T-helper 17 cell (primary cell): ENCODE results near the gene CYP2A7. TPM values are rescaled to one million over a fixed set of nuclear protein-coding genes. Genes with fewer than 3 reads are reported as not detected.
"Not testable (repeated sequence)": the region's sequence is repeated elsewhere in the genome, so short reads cannot be mapped to it uniquely, and the experiment has no call there.

Source experiments
- ATAC-seq: fragments of 150-1000 bp; cut with Tn5 transposase; 2 replicates; pipeline ENCODE4 v1.10.0; 2021; ENCODE audit warnings: mild to moderate bottlenecking, moderate library complexity
- DNase-seq, 3 donors: peaks; one replicate each; pipeline versions ENCODE4 v3.0.0 to v3.0.0-alpha.2; 2020 to 2021
- H3K9me3 ChIP-seq: one replicate; pipeline ENCODE4 v1.7.0; 2013; ENCODE audit warnings: low read length, mild to moderate bottlenecking; ENCODE audit not compliant: control insufficient read depth, poor library complexity, severe bottlenecking
- H3K27ac Mint-ChIP-seq: one replicate; pipeline ENCODE4 v1.8.0; 2022; ENCODE audit warnings: mild to moderate bottlenecking, moderate library complexity, mixed read lengths
- H3K27me3 Mint-ChIP-seq: one replicate; pipeline ENCODE4 v1.8.0; 2022; ENCODE audit warnings: mixed read lengths
- H3K36me3 Mint-ChIP-seq: one replicate; pipeline ENCODE4 v1.8.0; 2022; ENCODE audit warnings: low read depth, mixed read lengths
- H3K4me1 Mint-ChIP-seq: one replicate; pipeline ENCODE4 v1.8.0; 2022; ENCODE audit warnings: mild to moderate bottlenecking, mixed read lengths
- H3K4me3 Mint-ChIP-seq: one replicate; pipeline ENCODE4 v1.8.0; 2022; ENCODE audit warnings: mild to moderate bottlenecking, moderate library complexity, mixed read lengths
- total RNA-seq, 4 donors: library from RNA in 2 of 4; stranded (reverse) in 2 of 4; gene quantifications; one replicate each; pipeline ENCODE4 v1.2.3 and lab custom pipeline; 2022 to 2026

CYP2A7 gene
- total RNA-seq, 2 donors from 2014 or later = not detected

DNA sequence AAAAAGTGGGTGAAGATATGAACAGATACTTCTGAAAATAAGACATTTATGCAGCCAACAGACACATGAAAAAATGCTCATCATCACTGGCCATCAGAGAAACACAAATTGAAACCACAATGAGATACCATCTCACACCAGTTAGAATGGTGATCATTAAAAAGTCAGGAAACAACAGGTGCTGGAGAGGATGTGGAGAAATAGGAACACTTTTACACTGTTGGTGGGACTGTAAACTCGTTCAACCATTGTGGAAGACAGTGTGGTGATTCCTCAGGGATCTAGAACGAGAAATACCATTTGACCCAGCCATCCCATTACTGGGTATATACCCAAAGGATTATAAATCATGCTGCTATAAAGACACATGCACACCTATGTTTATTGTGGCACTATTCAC, 36.3 kb upstream of the CYP2A7 start:
- DNase-seq, H3K27ac Mint-ChIP-seq, H3K36me3 Mint-ChIP-seq, H3K9me3 ChIP-seq, H3K4me1 Mint-ChIP-seq, ATAC-seq, H3K4me3 Mint-ChIP-seq: not testable (repeated sequence)
- peaks cover 12% of the 10 kb centered on the region for H3K27me3 Mint-ChIP-seq

DNA sequence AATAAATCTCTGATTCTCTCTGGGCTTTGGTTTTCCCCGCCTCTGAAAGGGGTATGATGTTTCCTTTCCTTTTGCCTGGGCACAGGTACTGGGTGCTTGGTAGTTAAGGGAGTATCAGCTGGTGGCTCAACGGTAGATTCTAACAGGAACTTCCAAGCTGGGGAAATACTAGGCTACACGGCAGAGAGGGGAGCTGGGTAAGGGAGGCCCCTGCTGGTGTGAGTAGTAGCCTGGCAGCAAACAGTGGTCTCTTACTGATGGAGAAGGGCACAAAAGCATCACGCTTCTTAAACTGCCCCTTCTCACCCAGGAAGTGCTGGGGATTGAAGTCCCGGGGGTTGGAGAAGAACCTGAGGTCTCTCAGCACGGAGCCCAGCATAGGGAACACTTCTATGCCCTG, 26.9 kb upstream of the CYP2A7 start:
- no peak for ATAC-seq

DNA sequence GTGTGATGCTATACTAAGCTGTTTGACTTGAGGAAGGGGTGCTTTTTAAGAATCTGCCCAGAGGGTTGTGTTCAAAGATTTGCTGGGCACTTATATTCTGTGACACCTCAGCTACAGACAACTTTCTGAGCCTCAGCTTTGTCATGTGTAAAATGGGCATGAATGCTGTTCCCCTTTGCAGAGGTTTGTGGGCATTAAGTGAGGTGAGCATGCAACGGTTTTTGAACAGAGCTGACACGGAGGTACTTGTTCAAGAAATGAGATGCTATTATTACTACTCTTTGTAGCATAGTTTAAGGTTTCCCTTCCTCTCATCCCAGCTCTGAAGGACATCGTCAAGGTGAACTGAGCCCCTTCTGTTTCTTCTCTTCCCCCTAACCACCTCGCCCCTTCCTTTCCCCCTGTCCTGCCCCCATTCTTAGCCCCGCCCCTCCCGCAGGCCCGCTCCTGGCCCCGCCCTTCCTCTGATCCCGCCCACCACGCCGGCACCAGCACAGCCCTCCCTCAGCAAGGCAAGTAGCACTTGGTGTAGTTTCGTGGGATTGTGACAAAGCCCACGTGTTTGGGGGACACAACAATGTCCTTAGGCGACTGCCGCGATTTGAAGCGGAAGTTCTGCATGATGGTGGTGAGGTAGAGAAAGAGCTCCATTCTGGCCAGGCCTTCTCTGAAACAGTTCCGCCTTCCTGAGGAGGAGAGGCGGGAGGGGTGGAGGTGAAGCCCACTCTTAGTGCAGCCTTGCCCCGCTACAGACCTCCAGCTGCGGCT, 26.1 kb upstream of the CYP2A7 start:
- no peaks in the 10 kb centered on the region for H3K9me3 ChIP-seq
- DNase-seq (peak in 2 of 3 donors; percentile 47), ATAC-seq (peak; percentile 41)
- Mint-ChIP-seq H3K4me3 (peak overlapping the region; percentile 73), H3K27me3 (peaks cover 39% of the 10 kb centered on the region), H3K4me1 (peaks cover 5% of the 10 kb centered on the region), H3K27ac (no peak overlapping the region), H3K36me3 (peaks cover 6% of the 10 kb centered on the region)

More for the DNA sequence above, 26.9 kb upstream of the CYP2A7 start:
- Mint-ChIP-seq H3K4me3 (no peak overlapping the region), H3K36me3 (peaks cover 4% of the 10 kb centered on the region), H3K27ac (no peak overlapping the region), H3K4me1 (peaks cover 5% of the 10 kb centered on the region), H3K27me3 (peaks cover 33% of the 10 kb centered on the region)
- DNase-seq = peak in 1 of 3 donors; percentile 15
- no peaks in the 10 kb centered on the region for H3K9me3 ChIP-seq

DNA sequence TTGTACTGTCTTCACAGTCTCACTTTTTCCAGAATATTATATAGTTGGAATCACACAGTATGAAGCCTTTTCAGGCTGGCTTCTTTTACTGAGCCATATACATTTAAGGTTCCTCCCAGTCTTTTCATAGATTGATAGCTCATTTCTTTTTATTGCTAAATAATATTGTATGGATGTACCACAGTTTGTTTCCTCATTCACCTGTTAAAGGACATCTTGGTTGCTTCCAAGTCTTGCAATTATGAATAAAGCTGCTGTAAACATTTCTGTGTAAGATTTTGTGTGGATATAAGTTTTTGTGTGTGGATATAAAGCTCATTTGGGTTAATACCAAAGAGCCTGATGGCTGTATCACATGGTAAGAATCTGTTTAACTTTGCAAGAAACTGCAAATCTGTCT, 24.5 kb upstream of the CYP2A7 start:
- ATAC-seq (no peak), DNase-seq (no peak)
- Mint-ChIP-seq H3K27ac (no peak overlapping the region), H3K36me3 (peaks cover 6% of the 10 kb centered on the region), H3K4me3 (no peak overlapping the region), H3K4me1 (peaks cover 5% of the 10 kb centered on the region), H3K27me3 (peaks cover 45% of the 10 kb centered on the region)
- no peaks in the 10 kb centered on the region for H3K9me3 ChIP-seq

DNA sequence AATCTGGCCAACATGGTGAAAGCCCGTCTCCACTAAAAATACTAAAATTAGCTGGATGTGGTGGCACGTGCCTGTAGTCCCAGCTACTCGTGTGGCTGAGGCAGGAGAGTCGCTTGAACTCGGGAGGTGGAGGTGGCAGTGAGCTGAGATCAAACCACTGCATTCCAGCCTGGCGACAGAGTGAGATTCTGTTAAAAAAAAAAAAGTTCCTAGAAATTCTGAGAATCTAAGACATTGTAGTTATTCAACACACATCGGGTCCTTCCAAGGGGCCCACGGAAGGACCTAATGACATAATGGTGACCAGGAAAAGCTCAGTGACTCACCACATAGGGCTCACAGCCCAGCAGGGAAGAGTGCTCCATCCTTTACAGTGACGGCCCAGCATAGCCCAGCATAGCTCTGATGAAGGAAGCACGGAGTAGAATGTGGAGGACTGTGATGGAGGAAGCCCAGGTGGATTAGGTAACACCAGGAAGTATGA, 22.7 kb upstream of the CYP2A7 start:
- not testable (repeated sequence) for DNase-seq, H3K27ac Mint-ChIP-seq, H3K4me3 Mint-ChIP-seq, H3K36me3 Mint-ChIP-seq, H3K9me3 ChIP-seq, ATAC-seq
- Mint-ChIP-seq H3K4me1 (peaks cover 10% of the 10 kb centered on the region), H3K27me3 (peaks cover 46% of the 10 kb centered on the region)

DNA sequence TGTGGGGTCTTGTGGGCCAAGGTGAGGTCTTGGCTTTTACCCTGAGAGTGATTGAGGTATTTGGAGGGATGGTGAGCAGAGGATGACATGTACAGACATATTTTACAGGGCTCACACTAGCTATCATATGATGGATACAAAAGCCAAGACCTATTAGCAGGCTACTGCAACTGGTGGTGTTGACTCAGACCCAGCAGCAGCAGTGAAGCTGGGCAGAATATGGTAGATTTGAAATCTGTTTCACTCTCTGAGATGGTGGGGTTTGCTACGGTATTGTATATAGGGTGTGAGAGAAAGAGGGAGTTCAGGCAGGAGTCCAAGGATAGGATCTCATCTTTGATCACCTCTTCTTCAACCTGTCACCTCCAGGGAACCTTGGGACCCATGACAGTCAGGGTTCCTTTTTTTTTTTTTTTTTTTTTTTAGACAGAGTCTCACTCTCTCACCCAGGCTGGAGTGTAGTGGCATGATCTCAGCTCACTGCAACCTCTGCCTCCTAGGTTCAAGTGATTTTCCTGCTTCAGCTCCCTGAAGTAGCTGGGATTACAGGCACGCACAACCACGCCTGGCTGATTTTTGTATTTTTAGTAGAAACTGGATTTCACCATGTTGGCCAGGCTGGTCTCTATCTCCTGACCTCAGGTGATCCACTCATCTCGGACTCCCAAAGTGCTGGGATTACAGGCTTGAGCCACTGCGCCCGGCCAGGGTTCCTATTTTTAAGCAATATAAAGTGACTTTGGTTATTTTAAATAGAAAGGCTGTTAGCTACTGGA, 20.1 kb upstream of the CYP2A7 start:
- not testable (repeated sequence) for DNase-seq, H3K9me3 ChIP-seq, H3K36me3 Mint-ChIP-seq, H3K4me1 Mint-ChIP-seq, H3K27ac Mint-ChIP-seq, ATAC-seq, H3K4me3 Mint-ChIP-seq
- H3K27me3 Mint-ChIP-seq = peaks cover 33% of the 10 kb centered on the region

DNA sequence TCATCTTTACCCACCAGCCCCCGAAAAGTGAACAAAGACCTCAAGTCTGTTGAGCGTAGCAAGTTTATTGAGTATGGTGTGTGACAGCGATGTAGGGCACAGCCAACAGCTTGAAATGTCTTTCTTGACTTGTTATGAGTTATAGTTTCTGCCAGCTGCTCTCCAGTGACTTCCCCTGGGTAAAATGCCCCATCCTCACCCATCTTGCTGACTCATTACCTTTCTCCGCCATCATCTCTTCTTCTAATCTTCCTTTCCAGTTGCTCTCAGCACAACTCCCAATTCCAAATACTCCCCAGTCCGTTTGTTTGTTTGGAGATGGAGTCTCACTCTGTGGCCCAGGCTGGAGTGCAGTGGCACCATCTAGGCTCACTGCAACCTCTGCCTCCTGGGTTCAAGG, 18.5 kb upstream of the CYP2A7 start:
- H3K4me1 Mint-ChIP-seq, ATAC-seq, H3K4me3 Mint-ChIP-seq, H3K27ac Mint-ChIP-seq, H3K9me3 ChIP-seq, DNase-seq, H3K36me3 Mint-ChIP-seq: not testable (repeated sequence)
- H3K27me3 Mint-ChIP-seq = peaks cover 44% of the 10 kb centered on the region

DNA sequence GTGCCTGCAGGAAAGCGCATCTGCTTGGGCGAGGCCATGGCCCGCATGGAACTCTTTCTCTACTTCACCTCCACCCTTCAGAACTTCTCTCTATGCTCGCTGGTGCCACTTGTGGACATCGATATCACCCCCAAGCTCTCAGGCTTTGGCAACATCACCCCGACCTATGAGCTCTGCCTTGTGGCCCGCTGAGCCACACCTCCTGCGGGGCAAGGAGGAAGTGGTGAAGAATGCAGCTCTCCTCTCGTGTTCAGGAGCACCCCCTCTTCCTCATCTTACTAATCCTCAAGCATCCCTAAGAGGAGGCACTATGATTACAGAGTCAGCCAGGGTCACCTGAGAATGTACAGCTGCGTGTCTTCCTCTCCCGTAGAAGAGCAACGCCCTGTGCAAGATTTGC, 17.9 kb upstream of the CYP2A7 start:
- H3K27me3 Mint-ChIP-seq = peaks cover 46% of the 10 kb centered on the region
- H3K4me1 Mint-ChIP-seq, H3K4me3 Mint-ChIP-seq, ATAC-seq, H3K9me3 ChIP-seq, H3K36me3 Mint-ChIP-seq, DNase-seq, H3K27ac Mint-ChIP-seq: not testable (repeated sequence)

DNA sequence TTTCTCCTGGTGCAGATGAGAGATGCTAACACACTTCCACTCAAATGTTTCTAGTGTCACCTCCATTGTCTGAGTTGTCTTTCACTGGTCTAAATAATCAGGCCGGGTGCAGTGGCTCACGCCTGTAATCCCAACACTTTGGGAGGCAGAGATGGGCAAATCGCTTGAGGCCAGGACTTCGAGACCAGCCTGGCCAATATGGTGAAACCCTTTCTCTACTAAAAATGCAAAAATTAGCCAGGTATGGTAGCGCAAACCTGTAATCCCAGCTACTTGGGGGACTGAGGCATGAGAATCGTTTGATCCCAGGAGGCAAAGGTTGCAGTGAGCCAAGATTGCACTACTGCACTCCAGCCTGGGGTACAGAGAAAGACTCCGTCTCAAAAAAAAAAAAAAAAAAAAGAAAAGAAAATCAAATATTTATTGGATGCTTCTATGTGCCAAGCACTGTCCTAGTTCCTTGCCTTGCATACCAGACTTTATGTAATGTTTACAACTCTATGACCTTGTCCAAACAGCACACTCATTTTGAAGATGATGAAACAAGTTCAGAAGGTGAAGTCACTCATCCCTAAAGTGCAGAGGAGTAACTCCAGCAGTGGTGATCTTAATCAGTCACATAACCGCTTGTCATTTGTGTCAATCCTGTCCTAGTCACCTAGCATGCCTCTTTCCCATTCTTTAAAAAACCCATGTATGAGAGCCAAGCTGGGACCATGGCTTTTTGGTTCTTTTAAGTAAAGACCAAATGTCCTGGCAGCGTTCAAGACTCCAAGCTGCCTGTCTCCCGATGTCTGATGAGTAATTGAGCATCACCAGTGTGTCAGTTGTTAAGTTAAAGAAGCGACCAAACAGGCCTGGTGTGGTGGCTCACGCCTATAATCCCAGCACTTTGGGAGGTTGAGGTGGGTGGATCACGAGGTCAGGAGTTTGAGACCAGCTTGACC, 15.1 kb upstream of the CYP2A7 start:
- not testable (repeated sequence) for ATAC-seq, H3K4me1 Mint-ChIP-seq, H3K27ac Mint-ChIP-seq, H3K9me3 ChIP-seq, DNase-seq, H3K4me3 Mint-ChIP-seq
- peaks cover 12% of the 10 kb centered on the region for H3K36me3 Mint-ChIP-seq
- H3K27me3 Mint-ChIP-seq = peaks cover 52% of the 10 kb centered on the region

DNA sequence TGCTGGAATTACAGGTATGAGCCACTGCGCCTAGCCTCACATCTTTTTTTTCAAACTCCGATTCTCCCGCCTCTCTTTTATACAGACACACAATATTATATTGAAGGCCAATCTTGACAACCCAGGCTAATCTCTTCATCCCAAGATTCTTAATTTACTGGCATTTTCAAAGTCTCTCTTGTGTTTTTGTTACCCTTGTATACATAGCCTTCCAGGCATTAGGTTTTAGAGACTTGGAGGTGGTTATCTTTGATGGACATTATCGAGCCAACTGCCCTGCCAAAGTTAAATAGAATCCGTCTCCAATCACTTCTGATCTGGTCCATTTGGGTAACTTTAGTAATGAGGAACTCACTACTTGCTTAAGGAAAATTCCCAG, 14.4 kb upstream of the CYP2A7 start:
- Mint-ChIP-seq H3K27ac (no peak overlapping the region), H3K27me3 (peaks cover 51% of the 10 kb centered on the region), H3K36me3 (peaks cover 12% of the 10 kb centered on the region), H3K4me3 (no peak overlapping the region), H3K4me1 (peaks cover 6% of the 10 kb centered on the region)
- ATAC-seq = no peak
- DNase-seq = no peak
- no peaks in the 10 kb centered on the region for H3K9me3 ChIP-seq

DNA sequence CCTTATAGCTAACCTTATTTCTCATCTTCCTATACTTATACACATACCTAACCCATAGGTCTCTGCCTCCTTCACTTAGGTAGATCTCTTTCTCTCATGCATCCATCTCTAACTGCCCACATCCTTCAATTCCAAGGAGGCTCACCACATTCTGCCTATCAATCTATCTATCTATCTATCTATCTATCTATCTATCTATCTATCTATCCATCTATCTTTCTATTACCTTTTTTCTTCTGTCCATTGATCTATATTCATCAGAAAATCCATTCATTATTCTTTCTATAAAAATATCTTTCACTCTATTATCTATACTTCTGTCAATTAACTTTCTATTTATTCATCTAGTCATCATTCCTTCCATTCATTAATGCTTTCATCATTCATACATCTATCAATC, 11.1 kb upstream of the CYP2A7 start:
- ATAC-seq (no peak), DNase-seq (no peak)
- Mint-ChIP-seq H3K27ac (no peak overlapping the region), H3K36me3 (peaks cover 10% of the 10 kb centered on the region), H3K4me1 (no peaks in the 10 kb centered on the region), H3K27me3 (peaks cover 58% of the 10 kb centered on the region), H3K4me3 (no peak overlapping the region)
- no peaks in the 10 kb centered on the region for H3K9me3 ChIP-seq

DNA sequence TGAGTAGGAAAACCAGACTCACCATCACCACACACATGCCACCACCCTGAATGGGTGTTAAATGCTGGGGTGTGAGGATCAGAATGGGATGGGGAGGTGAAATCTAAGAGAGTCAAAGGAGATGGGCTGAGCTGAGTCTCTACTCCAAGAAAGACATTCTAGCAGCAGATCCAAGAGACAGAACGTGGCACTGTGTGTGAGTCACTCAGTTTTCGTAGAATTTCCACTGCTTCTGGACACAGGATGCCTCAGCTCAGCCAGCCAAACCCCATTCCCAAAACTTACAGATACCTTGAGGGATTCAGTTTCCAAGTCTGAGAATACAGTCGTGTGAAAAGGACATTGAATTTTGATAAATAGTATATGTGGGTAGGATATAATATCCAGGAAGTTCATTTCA, 7.3 kb upstream of the CYP2A7 start:
- H3K27me3 Mint-ChIP-seq = peaks cover 40% of the 10 kb centered on the region
- no peaks in the 10 kb centered on the region for H3K9me3 ChIP-seq
- H3K36me3 Mint-ChIP-seq = peaks cover 10% of the 10 kb centered on the region
- no peak for ATAC-seq
- H3K27ac Mint-ChIP-seq = peak overlapping the region; percentile 27
- no peaks in the 10 kb centered on the region for H3K4me1 Mint-ChIP-seq
- DNase-seq = no peak
- no peak overlapping the region for H3K4me3 Mint-ChIP-seq

DNA sequence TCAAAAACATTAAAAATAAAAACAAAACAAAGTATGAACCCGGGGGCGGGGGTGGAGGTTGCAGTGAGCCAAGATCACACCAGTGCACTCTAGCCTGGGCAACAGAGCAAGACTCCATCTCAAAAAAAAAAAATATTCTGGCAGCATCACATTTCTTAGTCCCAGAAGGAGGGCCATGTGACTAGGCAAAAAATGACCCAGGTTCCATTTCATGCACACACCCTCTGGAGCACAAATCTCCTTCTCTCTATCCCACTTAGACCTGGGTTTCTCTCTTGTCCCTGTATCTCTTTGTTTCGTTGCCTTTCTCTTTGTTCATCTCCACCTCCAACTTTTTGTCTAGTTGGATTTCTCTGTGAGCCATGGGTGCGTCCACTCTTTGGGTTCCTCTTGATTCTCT, 6.2 kb upstream of the CYP2A7 start:
- DNase-seq = no peak
- Mint-ChIP-seq H3K4me3 (no peak overlapping the region), H3K36me3 (peaks cover 4% of the 10 kb centered on the region), H3K27me3 (peaks cover 29% of the 10 kb centered on the region), H3K27ac (no peak overlapping the region), H3K4me1 (no peaks in the 10 kb centered on the region)
- no peaks in the 10 kb centered on the region for H3K9me3 ChIP-seq
- no peak for ATAC-seq
